Stimulated activated CD4-positive, alpha-beta T cell treated with anti-CD3 and anti-CD28 coated beads, Interleukin-12 subunit alpha, Interleukin-12 subunit beta, amount 100 ng/mL, for 24 hours (primary cell): ENCODE data around the gene DNM1.
"Not testable (repeated sequence)": the region's sequence is repeated elsewhere in the genome, so short reads cannot be mapped to it uniquely, and the experiment has no call there.

Experiments used
- DNase-seq, 2 experiments: peaks; one replicate each; pipeline ENCODE4 v3.0.0-alpha.2; 2020; ENCODE audit warnings: low read depth in 2 of 2

Gene DNM1

GRCh38 chr9:128276574-128277270 is 73.5 kb downstream of the DNM1 start:
- no peak for DNase-seq

- DNase-seq, result not testable (repeated sequence)
Observed at GRCh38 chr9:128279088-128280073, 76.2 kb downstream of the DNM1 start.

- no peak for DNase-seq
Observed at GRCh38 chr9:128280084-128280622, 77.0 kb downstream of the DNM1 start.

GRCh38 chr9:128282500-128282899 is 79.3 kb downstream of the DNM1 start:
- no peak for DNase-seq

- DNase-seq, result no peak
Observed at GRCh38 chr9:128285033-128285784, 82.0 kb downstream of the DNM1 start.

GRCh38 chr9:128286440-128286839 is 83.3 kb downstream of the DNM1 start:
- DNase-seq, result no peak

GRCh38 chr9:128288273-128289004 is 85.3 kb downstream of the DNM1 start:
- DNase-seq, result no peak

GRCh38 chr9:128292009-128292408 is 88.8 kb downstream of the DNM1 start:
- DNase-seq, result no peak

GRCh38 chr9:128293091-128293490 is 89.9 kb downstream of the DNM1 start:
- DNase-seq, result no peak

GRCh38 chr9:128294142-128294541 is 91.0 kb downstream of the DNM1 start:
- no peak for DNase-seq

GRCh38 chr9:128296340-128297220 is 93.4 kb downstream of the DNM1 start:
- no peak for DNase-seq

- DNase-seq, result no peak
Observed at GRCh38 chr9:128297221-128297773, 94.1 kb downstream of the DNM1 start.

- DNase-seq, result no peak
Observed at GRCh38 chr9:128298535-128299482, 95.6 kb downstream of the DNM1 start.

- DNase-seq, result no peak
Observed at GRCh38 chr9:128304136-128304970, 101.2 kb downstream of the DNM1 start.
